NCI-H2029 treated with DMSO at 0.1 percent for 48 hours (cell line): ENCODE data around the gene PIAS1.

Source experiments
- DNase-seq: peaks from one replicate; lab custom pipeline; 2025; lab: John Stamatoyannopoulos, UW

The PIAS1 gene

DNA sequence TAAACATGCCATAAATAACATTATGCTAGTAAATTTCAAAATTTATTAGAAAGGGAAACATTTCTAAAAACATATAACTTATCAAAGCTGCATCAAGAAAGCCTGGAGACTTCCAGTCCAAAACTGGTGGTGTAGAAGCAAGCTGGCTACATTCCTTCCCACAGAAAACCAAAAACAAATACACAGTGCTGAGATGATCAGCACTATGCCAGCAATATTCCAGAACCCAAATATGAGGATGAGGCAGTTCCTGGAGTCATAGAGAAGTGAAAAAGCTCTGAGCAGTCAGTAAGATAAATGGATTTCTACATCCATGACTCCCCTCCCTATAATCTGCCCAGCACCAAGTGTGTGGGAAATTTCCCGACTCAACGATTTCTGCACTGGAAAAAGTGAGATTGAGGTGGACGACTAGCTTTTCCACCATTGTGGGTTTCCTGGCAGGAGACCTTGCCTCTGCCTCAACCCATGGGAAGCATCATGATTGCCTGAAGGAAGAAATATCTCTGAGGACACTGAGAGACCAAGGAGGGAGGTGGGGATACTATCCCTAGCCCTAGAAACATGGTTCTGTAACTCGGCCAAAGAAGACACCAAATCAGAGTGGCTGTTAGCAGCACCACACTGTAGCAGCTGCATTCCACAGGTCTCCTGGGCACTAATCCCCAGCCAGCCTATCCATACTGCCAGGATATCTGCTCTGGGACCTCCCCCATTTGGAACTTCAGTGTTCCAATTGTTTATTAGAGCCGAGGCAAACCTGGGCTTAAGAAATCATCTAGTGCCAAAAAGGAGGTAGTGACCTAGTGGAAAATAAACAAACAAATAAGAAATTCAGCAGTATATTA lies 187.2 kb downstream of the PIAS1 start:
- no peak for DNase-seq
